Upper lobe of left lung (tissue), 4 donors: ENCODE results near the gene RECK.

Source experiments
- POLR2A ChIP-seq, 4 donors: fragments of 450-650 bp; IDR thresholded peaks; one replicate each; pipeline ENCODE4 v1.5.1; 2016 to 2017; ENCODE audit warnings: antibody characterized with exemption in 4 of 4, mild to moderate bottlenecking in 2 of 4
- TF ChIP-seq, protein P1 (sequence below), 6 experiments: fragments of 450-650 bp in 4 of 6; fragments of 200-600 bp in 2 of 6; sonication (generic) in 2 of 6; IDR thresholded peaks; one replicate each; pipeline ENCODE4 v1.5.1; 2016 to 2019; ENCODE audit warnings: antibody characterized with exemption in 6 of 6

DNA sequence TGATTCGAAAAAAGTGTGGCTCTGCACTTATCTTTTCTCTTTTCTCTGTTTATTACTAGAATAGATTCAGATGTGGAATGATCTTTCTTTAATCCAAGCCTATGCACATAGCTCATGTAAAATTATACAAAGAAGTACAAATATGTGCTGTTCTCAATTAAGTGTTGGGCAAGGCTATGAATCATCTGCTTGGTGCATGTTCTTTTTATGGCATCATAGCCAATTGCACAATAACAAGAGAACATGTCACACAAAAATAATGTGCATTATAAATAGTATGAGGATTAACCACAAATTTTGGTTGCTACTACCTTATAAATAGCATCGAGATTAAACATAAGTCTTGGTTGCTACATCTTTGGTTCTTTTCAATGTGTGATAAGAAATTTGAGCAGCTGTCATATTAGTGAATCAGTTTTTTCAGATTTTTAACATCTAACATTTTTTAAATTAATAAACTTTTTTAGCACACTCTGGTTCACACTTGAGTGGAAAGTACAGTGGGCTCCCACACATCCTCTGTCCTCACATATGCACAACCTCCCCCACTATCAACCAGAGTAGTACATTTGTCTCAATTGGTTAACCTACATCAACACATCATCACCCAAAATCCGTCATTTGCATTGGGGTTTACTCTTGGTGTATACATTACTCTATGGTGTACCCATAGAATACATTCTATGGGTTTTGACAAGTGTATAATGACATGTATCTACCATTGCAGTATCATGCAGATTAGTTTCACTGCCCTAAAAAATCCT lies 6.8 kb upstream of the RECK start:
- TF ChIP-seq, protein P1, sequence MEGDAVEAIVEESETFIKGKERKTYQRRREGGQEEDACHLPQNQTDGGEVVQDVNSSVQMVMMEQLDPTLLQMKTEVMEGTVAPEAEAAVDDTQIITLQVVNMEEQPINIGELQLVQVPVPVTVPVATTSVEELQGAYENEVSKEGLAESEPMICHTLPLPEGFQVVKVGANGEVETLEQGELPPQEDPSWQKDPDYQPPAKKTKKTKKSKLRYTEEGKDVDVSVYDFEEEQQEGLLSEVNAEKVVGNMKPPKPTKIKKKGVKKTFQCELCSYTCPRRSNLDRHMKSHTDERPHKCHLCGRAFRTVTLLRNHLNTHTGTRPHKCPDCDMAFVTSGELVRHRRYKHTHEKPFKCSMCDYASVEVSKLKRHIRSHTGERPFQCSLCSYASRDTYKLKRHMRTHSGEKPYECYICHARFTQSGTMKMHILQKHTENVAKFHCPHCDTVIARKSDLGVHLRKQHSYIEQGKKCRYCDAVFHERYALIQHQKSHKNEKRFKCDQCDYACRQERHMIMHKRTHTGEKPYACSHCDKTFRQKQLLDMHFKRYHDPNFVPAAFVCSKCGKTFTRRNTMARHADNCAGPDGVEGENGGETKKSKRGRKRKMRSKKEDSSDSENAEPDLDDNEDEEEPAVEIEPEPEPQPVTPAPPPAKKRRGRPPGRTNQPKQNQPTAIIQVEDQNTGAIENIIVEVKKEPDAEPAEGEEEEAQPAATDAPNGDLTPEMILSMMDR (IDR thresholded peaks at IDR 0.05) = no peak
- TF ChIP-seq POLR2A (IDR thresholded peaks at IDR 0.05) = no peak
